Measurements from ENCODE around the gene GAL3ST1.

- TF ChIP-seq, protein P1, sequence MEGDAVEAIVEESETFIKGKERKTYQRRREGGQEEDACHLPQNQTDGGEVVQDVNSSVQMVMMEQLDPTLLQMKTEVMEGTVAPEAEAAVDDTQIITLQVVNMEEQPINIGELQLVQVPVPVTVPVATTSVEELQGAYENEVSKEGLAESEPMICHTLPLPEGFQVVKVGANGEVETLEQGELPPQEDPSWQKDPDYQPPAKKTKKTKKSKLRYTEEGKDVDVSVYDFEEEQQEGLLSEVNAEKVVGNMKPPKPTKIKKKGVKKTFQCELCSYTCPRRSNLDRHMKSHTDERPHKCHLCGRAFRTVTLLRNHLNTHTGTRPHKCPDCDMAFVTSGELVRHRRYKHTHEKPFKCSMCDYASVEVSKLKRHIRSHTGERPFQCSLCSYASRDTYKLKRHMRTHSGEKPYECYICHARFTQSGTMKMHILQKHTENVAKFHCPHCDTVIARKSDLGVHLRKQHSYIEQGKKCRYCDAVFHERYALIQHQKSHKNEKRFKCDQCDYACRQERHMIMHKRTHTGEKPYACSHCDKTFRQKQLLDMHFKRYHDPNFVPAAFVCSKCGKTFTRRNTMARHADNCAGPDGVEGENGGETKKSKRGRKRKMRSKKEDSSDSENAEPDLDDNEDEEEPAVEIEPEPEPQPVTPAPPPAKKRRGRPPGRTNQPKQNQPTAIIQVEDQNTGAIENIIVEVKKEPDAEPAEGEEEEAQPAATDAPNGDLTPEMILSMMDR (optimal IDR thresholded peaks at IDR 0.05 in 1 of 3, IDR thresholded peaks at IDR 0.05 in 1 of 3, conservative IDR thresholded peaks at IDR 0.05 in 1 of 3; ENCODE audit: extremely low read depth in 1 of 3, insufficient read depth in 2 of 3, low read length in 3 of 3), result no peak
- TF ChIP-seq EZH2 (IDR thresholded peaks at IDR 0.05; ENCODE audit: low read length), result no peak
Observed at GRCh38 chr22:30611197-30611596, 36.7 kb upstream of the GAL3ST1 start.

Measured in keratinocyte (primary cell).